ENCODE measurements around the gene KAZN. TPM values are rescaled to one million over a fixed set of nuclear protein-coding genes. Genes with fewer than 3 reads are reported as not detected.

The KAZN gene
- total and polyA plus RNA-seq, 4 donors = 7.6 to 18.8 (median 11.2) TPM

GRCh38 chr1:14800014-14800413, 201.5 kb downstream of the KAZN start:
- no peak for TF ChIP-seq CTCF (IDR thresholded peaks at IDR 0.05; ENCODE audit: control extremely low read depth, extremely low read depth)
- DNase-seq (no peak), ATAC-seq (ENCODE audit: insufficient read depth, low FRiP score) (no peak)
- H3K27ac ChIP-seq (ENCODE audit: low read depth in 1 of 2, low read length in 1 of 2) = no peak overlapping the region
- no peak overlapping the region for H3K9ac ChIP-seq (ENCODE audit: insufficient read depth in 1 of 2, low read length in 2 of 2)
- no peak overlapping the region for H3K4me3 ChIP-seq
- no peaks in the 10 kb centered on the region for H3K9me3 ChIP-seq (ENCODE audit: control insufficient read depth in 4 of 4, insufficient read depth in 3 of 4, low read length in 3 of 4)
- H3K4me1 ChIP-seq (ENCODE audit: control insufficient read depth in 5 of 5, insufficient read depth in 5 of 5, low read length in 5 of 5) = no peaks in the 10 kb centered on the region
- H3K27me3 ChIP-seq (ENCODE audit: control insufficient read depth in 3 of 3, insufficient read depth in 3 of 3, low read length in 2 of 3) = no peaks in the 10 kb centered on the region
- 84 to 87% methylated on average over 5 of the region's 5 CpGs for WGBS, 2 donors
- H3K36me3 ChIP-seq (ENCODE audit: control insufficient read depth in 4 of 4, insufficient read depth in 4 of 4, low read length in 4 of 4) = no peaks in the 10 kb centered on the region

GRCh38 chr1:14800500-14801076, 202.1 kb downstream of the KAZN start:
- Histone ChIP-seq H3K27me3 (ENCODE audit: control insufficient read depth in 3 of 3, insufficient read depth in 3 of 3, low read length in 2 of 3) (no peaks in the 10 kb centered on the region), H3K9ac (ENCODE audit: insufficient read depth in 1 of 2, low read length in 2 of 2) (no peak overlapping the region), H3K36me3 (ENCODE audit: control insufficient read depth in 4 of 4, insufficient read depth in 4 of 4, low read length in 4 of 4) (no peaks in the 10 kb centered on the region), H3K4me3 (no peak overlapping the region), H3K4me1 (ENCODE audit: control insufficient read depth in 5 of 5, insufficient read depth in 5 of 5, low read length in 5 of 5) (no peaks in the 10 kb centered on the region), H3K27ac (ENCODE audit: low read depth in 1 of 2, low read length in 1 of 2) (no peak overlapping the region), H3K9me3 (ENCODE audit: control insufficient read depth in 4 of 4, insufficient read depth in 3 of 4, low read length in 3 of 4) (no peaks in the 10 kb centered on the region)
- no peak for DNase-seq
- WGBS, 2 donors = 49 to 61% methylated on average over 9 of the region's 9 CpGs
- no peak for TF ChIP-seq CTCF (IDR thresholded peaks at IDR 0.05; ENCODE audit: control extremely low read depth, extremely low read depth)
- ATAC-seq (ENCODE audit: insufficient read depth, low FRiP score) = no peak

- ATAC-seq (ENCODE audit: insufficient read depth, low FRiP score) (no peak), DNase-seq (no peak)
- Histone ChIP-seq H3K9me3 (ENCODE audit: control insufficient read depth in 4 of 4, insufficient read depth in 3 of 4, low read length in 3 of 4) (peaks cover 0 to 18% (median 8%) of the 10 kb centered on the region in 4 donors), H3K27ac (ENCODE audit: low read depth in 1 of 2, low read length in 1 of 2) (no peak overlapping the region), H3K27me3 (ENCODE audit: control insufficient read depth in 3 of 3, insufficient read depth in 3 of 3, low read length in 2 of 3) (no peaks in the 10 kb centered on the region), H3K36me3 (ENCODE audit: control insufficient read depth in 4 of 4, insufficient read depth in 4 of 4, low read length in 4 of 4) (peaks cover 0 to 4% (median 0%) of the 10 kb centered on the region in 4 donors), H3K9ac (ENCODE audit: insufficient read depth in 1 of 2, low read length in 2 of 2) (no peak overlapping the region), H3K4me3 (no peak overlapping the region), H3K4me1 (ENCODE audit: control insufficient read depth in 5 of 5, insufficient read depth in 5 of 5, low read length in 5 of 5) (no peaks in the 10 kb centered on the region)
- TF ChIP-seq CTCF (IDR thresholded peaks at IDR 0.05; ENCODE audit: control extremely low read depth, extremely low read depth) = no peak
- WGBS, 2 donors = 87 to 92% methylated on average over 19 of the region's 19 CpGs
Observed at GRCh38 chr1:14803002-14803789, 204.7 kb downstream of the KAZN start.

Data from lung (tissue), 12 donors.